GM10248 (cell line): Measurements from ENCODE around the gene LDLR.
"Not testable (repeated sequence)": the region's sequence is repeated elsewhere in the genome, so short reads cannot be mapped to it uniquely, and the experiment has no call there.

Experiments used
- CTCF ChIA-PET: fragments of 300-600 bp; sonication (Branson Sonifier 250); formaldehyde crosslinking; extraction: SDS; loops from one replicate; lab custom pipeline; 2021; ENCODE audit warnings: antibody characterized with exemption; lab: Yijun Ruan, JAX
- POLR2A ChIA-PET: fragments of 350-650 bp; sonication (Branson Sonifier 250); formaldehyde crosslinking; extraction: SDS; loops from one replicate; lab custom pipeline; 2020; ENCODE audit warnings: antibody characterized with exemption; lab: Yijun Ruan, JAX
- DNase-seq: peaks from one replicate; pipeline ENCODE4 v3.0.0; 2012; ENCODE audit errors: extremely low spot score
- CTCF ChIP-seq: IDR thresholded peaks from 2 replicates; pipeline ENCODE4 v1.5.1; 2012; ENCODE audit warnings: mild to moderate bottlenecking, low read depth; ENCODE audit errors: extremely low read depth, missing control alignments, control extremely low read depth

The LDLR gene

GRCh38 chr19:11173516-11174155 is 84.4 kb downstream of the LDLR start:
- no peak for DNase-seq
- ChIA-PET POLR2A (no interaction called here), CTCF (no interaction called here)
- no peak for TF ChIP-seq CTCF

GRCh38 chr19:11174336-11174735 is 85.1 kb downstream of the LDLR start:
- TF ChIP-seq CTCF = no peak
- CTCF ChIA-PET = no interaction called here
- POLR2A ChIA-PET = no interaction called here
- no peak for DNase-seq

- ChIA-PET CTCF (interaction anchor here (0.6 kb wide), 1 partner anchor 49 kb away, joined by 3 read pairs; no protein-coding TSS in a partner anchor), POLR2A (no interaction called here)
- no peak for DNase-seq
- TF ChIP-seq CTCF = no peak
These were observed 86.7 kb downstream of the LDLR start for GRCh38 chr19:11175920-11176319.

GRCh38 chr19:11176466-11177193 is 87.4 kb downstream of the LDLR start:
- ChIA-PET CTCF (interaction anchor here (1.4 kb wide), 1 partner anchor 204 kb away, joined by 3 read pairs; no protein-coding TSS in a partner anchor), POLR2A (no interaction called here)
- TF ChIP-seq CTCF = no peak
- no peak for DNase-seq

- ChIA-PET CTCF (interaction anchor here (0.8 to 1.4 kb wide), 3 partner anchors 13 to 203 kb away, joined by 3 read pairs; no protein-coding TSS in a partner anchor), POLR2A (no interaction called here)
- TF ChIP-seq CTCF = no peak
- DNase-seq = no peak
These were observed 88.3 kb downstream of the LDLR start for GRCh38 chr19:11177592-11177991.

GRCh38 chr19:11179145-11179465 is 89.8 kb downstream of the LDLR start:
- DNase-seq, CTCF ChIA-PET, POLR2A ChIA-PET: not testable (repeated sequence)

- POLR2A ChIA-PET = no interaction called here
- no peak for TF ChIP-seq CTCF
- peak; percentile 74 for DNase-seq
- CTCF ChIA-PET = no interaction called here
These were observed 90.5 kb downstream of the LDLR start for GRCh38 chr19:11179716-11180297.
